ENCODE data around the gene PTDSS2. TPM values are rescaled to one million over a fixed set of nuclear protein-coding genes. Genes with fewer than 3 reads are reported as not detected.

The PTDSS2 gene
- polyA plus RNA-seq, 2 of the 4 experiments (the other 2 are of a cell fraction): 23.4 to 38.9 TPM

GRCh38 chr11:456533-456932 is 6.5 kb downstream of the PTDSS2 start (continued):
- TF ChIP-seq, protein P1, sequence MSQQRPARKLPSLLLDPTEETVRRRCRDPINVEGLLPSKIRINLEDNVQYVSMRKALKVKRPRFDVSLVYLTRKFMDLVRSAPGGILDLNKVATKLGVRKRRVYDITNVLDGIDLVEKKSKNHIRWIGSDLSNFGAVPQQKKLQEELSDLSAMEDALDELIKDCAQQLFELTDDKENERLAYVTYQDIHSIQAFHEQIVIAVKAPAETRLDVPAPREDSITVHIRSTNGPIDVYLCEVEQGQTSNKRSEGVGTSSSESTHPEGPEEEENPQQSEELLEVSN (IDR thresholded peaks at IDR 0.05; ENCODE audit: borderline replicate concordance, low read depth): no peak
- TF ChIP-seq HMGXB4 (CRISPR knock-in tag; IDR thresholded peaks at IDR 0.05; ENCODE audit: borderline replicate concordance) (no peak), ZFP36 (IDR thresholded peaks at IDR 0.05; ENCODE audit: borderline replicate concordance, partially characterized antibody) (no peak), FOSB (CRISPR knock-in tag; IDR thresholded peaks at IDR 0.05) (no peak), MAX (IDR thresholded peaks at IDR 0.05) (no peak), EP300 (IDR thresholded peaks at IDR 0.05) (no peak), ESRRA (IDR thresholded peaks at IDR 0.05; ENCODE audit: borderline replicate concordance, low read length) (no peak)
- TF ChIP-seq, protein P2, sequence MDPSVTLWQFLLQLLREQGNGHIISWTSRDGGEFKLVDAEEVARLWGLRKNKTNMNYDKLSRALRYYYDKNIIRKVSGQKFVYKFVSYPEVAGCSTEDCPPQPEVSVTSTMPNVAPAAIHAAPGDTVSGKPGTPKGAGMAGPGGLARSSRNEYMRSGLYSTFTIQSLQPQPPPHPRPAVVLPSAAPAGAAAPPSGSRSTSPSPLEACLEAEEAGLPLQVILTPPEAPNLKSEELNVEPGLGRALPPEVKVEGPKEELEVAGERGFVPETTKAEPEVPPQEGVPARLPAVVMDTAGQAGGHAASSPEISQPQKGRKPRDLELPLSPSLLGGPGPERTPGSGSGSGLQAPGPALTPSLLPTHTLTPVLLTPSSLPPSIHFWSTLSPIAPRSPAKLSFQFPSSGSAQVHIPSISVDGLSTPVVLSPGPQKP (IDR thresholded peaks at IDR 0.05; ENCODE audit: low read depth, low read length): no peak
- TF ChIP-seq, protein P3, sequence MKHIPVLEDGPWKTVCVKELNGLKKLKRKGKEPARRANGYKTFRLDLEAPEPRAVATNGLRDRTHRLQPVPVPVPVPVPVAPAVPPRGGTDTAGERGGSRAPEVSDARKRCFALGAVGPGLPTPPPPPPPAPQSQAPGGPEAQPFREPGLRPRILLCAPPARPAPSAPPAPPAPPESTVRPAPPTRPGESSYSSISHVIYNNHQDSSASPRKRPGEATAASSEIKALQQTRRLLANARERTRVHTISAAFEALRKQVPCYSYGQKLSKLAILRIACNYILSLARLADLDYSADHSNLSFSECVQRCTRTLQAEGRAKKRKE (CRISPR knock-in tag; IDR thresholded peaks at IDR 0.05; ENCODE audit: low read depth): no peak

DNA sequence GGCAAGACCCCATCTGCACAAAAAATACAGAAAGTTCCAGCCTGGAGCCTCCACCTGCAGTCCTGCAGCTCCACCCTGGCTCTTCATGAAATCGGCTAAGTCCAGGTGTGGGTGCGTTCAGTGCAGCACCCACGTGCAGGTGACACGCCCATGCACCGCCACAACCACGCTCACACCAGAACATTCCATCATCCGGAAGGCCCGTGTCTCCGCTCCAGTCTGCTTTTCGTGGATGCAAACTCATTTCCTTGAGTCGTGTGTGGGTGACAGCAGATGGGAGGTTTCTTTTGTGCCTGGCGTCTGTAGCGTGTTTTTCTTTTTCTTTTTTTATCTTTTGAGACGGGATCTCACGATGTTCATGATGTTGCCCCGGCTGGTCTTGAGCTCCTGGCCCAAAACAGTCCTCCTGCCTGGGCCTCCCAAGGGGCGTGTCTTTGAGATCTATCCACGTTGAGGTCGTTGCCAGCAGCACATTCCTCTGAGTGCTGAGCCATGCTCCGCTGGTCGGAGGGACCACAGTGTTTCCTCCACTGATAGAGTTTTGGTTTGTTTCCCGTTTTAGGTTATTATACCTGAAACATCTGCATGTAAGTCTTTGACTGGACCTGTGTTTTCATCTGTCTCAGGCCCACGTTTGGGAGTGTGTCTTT is 7.2 kb downstream of the PTDSS2 start:
- CTCF ChIA-PET: interaction anchor here (1.7 kb wide), 1 partner anchor 9 kb away, joined by 5 read pairs; no protein-coding TSS in a partner anchor

More for the DNA sequence above, 7.2 kb downstream of the PTDSS2 start:
- ATAC-seq (no peak), DNase-seq (ENCODE audit: low read depth in 1 of 2, low spot score in 1 of 2) (no peak), FAIRE-seq (no peak)
- Histone ChIP-seq H3K4me2 (no peak overlapping the region), H3K4me3 (no peak overlapping the region), H3K27ac (no peak overlapping the region), H3K4me1 (peaks cover 20% of the 10 kb centered on the region), H3K9me3 (no peaks in the 10 kb centered on the region)
- POLR2A ChIA-PET: no interaction called here
- 90% methylated on average over 23 of the region's 23 CpGs for WGBS (ENCODE audit: missing lambda C conversion rate)
- no peak for TF ChIP-seq ZNF302 (CRISPR knock-in tag; IDR thresholded peaks at IDR 0.05)
- no peak for TF ChIP-seq FOSL2 (IDR thresholded peaks at IDR 0.05)
- TF ChIP-seq FOSL2 (CRISPR knock-in tag; IDR thresholded peaks at IDR 0.05): no peak
- no peak for TF ChIP-seq EP300 (IDR thresholded peaks at IDR 0.05)
- no peak for TF ChIP-seq SREBF2 (IDR thresholded peaks at IDR 0.05)
- no peak for TF ChIP-seq CHD2 (IDR thresholded peaks at IDR 0.05; ENCODE audit: low read length, partially characterized antibody)
- no peak for TF ChIP-seq HOXB13 (CRISPR knock-in tag; IDR thresholded peaks at IDR 0.05; ENCODE audit: low read depth)
- no peak for TF ChIP-seq RARB (CRISPR knock-in tag; IDR thresholded peaks at IDR 0.05)
- TF ChIP-seq, protein P4, sequence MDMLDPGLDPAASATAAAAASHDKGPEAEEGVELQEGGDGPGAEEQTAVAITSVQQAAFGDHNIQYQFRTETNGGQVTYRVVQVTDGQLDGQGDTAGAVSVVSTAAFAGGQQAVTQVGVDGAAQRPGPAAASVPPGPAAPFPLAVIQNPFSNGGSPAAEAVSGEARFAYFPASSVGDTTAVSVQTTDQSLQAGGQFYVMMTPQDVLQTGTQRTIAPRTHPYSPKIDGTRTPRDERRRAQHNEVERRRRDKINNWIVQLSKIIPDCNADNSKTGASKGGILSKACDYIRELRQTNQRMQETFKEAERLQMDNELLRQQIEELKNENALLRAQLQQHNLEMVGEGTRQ (IDR thresholded peaks at IDR 0.05): no peak
- TF ChIP-seq CEBPB (IDR thresholded peaks at IDR 0.05): no peak
- TF ChIP-seq GATA3 (IDR thresholded peaks at IDR 0.05; ENCODE audit: borderline replicate concordance): no peak
- TF ChIP-seq CBX8 (IDR thresholded peaks at IDR 0.05): no peak
- no peak for TF ChIP-seq TFCP2L1 (CRISPR knock-in tag; IDR thresholded peaks at IDR 0.05)
- TF ChIP-seq PBX3 (IDR thresholded peaks at IDR 0.05): no peak
